ENCODE measurements around the gene GPR61.

Gene GPR61, protein sequence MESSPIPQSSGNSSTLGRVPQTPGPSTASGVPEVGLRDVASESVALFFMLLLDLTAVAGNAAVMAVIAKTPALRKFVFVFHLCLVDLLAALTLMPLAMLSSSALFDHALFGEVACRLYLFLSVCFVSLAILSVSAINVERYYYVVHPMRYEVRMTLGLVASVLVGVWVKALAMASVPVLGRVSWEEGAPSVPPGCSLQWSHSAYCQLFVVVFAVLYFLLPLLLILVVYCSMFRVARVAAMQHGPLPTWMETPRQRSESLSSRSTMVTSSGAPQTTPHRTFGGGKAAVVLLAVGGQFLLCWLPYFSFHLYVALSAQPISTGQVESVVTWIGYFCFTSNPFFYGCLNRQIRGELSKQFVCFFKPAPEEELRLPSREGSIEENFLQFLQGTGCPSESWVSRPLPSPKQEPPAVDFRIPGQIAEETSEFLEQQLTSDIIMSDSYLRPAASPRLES

DNA sequence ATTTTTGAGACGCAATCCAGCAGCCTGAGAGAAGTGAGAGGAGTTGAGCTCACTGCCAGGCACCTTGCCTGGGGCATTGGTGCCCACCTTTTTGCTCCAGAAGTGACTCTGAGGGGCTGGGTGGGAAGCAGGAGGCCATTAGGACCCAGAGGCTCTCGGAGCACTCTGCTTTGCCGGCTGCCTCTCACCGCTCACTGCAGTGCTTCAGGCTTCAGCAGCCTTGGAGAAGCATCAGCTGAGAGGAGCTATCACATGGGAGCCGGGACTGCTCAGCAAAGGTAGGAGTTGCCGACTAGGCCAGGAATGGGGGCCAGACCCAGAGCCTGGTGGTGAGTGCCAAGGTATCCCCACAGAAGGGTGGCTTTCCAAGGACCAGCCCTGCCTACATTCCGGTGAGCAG, at the start of gene GPR61:
Gene GPR61 (plus strand): TSS at position 197 of the 400 bp plus-strand sequence. CDS start 3,151 bp downstream, outside the sequence.
- Histone ChIP-seq H3K9ac (ENCODE audit: low read length) (no peak within 1 kb of the TSS), H3K9me3 (ENCODE audit: insufficient read depth, low read length) (no peaks in the 10 kb centered on the region), H4K20me1 (ENCODE audit: low read depth, low read length) (no peaks in the 10 kb centered on the region), H3K4me3 (ENCODE audit: insufficient read depth, low read length, poor library complexity, severe bottlenecking) (no peak within 1 kb of the TSS), H3K27me3 (ENCODE audit: low read length) (no peaks in the 10 kb centered on the region), H3K36me3 (ENCODE audit: low read length) (no peaks in the 10 kb centered on the region), H3K27ac (ENCODE audit: low read depth, low read length) (no peak within 1 kb of the TSS), H3K4me2 (ENCODE audit: low read depth, low read length, poor library complexity, severe bottlenecking) (no peak within 1 kb of the TSS), H3F3A (ENCODE audit: insufficient read depth) (no peaks in the 10 kb centered on the region), H2AFZ (ENCODE audit: low read depth, low read length, severe bottlenecking) (no peak within 1 kb of the TSS), H3K9me2 (replicated peaks; ENCODE audit: insufficient read depth, low read length) (no peaks in the 10 kb centered on the region), H3K79me2 (ENCODE audit: insufficient read depth, low read length) (no peaks in the 10 kb centered on the region)
- no peak for TF ChIP-seq EZH2phosphoT487 (conservative IDR thresholded peaks at IDR 0.05; ENCODE audit: low read length)
- TF ChIP-seq, protein P1, sequence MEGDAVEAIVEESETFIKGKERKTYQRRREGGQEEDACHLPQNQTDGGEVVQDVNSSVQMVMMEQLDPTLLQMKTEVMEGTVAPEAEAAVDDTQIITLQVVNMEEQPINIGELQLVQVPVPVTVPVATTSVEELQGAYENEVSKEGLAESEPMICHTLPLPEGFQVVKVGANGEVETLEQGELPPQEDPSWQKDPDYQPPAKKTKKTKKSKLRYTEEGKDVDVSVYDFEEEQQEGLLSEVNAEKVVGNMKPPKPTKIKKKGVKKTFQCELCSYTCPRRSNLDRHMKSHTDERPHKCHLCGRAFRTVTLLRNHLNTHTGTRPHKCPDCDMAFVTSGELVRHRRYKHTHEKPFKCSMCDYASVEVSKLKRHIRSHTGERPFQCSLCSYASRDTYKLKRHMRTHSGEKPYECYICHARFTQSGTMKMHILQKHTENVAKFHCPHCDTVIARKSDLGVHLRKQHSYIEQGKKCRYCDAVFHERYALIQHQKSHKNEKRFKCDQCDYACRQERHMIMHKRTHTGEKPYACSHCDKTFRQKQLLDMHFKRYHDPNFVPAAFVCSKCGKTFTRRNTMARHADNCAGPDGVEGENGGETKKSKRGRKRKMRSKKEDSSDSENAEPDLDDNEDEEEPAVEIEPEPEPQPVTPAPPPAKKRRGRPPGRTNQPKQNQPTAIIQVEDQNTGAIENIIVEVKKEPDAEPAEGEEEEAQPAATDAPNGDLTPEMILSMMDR (IDR thresholded peaks at IDR 0.05; ENCODE audit: insufficient read depth, low read length, poor library complexity, severe bottlenecking): no peak

DNA sequence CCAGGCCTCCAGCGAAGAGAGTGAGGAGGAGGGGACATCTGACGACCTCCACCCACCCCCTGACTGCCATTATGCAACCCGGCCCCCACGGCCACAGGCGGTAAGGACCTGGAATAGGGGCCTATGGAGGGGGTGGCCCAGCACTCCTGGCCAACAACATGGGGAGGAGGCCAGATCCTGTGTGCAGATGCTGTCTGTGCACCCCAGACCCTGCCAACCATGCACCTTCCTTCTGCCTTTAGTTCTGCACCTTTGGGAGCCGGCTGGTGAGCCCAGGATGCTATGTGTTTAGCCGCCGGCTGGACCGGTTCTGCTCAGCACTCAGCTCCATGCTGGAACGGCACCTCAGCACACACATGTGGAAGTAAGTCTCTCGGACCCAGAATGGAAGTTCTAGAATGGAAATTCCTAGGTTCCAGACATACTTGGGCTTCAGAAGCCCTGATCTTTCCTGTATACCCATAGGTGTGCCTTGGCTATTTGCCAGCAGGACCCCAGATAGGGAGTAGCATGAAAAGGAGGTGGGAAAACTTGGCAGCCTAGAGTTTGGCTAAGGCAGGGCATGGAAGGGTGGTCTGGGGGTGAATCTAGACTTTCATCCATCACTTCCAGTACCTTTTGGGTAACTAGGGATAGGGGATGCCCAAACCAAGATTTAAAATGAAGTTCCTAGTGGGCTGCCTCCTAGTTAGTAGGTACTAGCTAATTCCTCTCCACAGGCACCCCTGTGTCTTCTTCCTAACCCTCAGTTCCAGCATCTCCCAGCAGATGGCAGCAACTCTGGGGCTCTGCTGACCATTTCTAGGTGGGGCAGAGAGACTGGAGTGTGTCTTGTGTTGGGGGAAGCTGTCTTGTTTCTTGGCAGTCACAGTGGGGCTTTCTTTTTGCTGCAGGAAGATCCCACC, 49.4 kb upstream of the GPR61 start:
- H3K9ac ChIP-seq (ENCODE audit: low read length): no peak overlapping the region
- no peak overlapping the region for H2AFZ ChIP-seq (ENCODE audit: low read depth, low read length, severe bottlenecking)
- no peak for TF ChIP-seq EZH2phosphoT487 (conservative IDR thresholded peaks at IDR 0.05; ENCODE audit: low read length)
- TF ChIP-seq, protein P1 (IDR thresholded peaks at IDR 0.05; ENCODE audit: insufficient read depth, low read length, poor library complexity, severe bottlenecking): peak; percentile 43
- no peaks in the 10 kb centered on the region for H4K20me1 ChIP-seq (ENCODE audit: low read depth, low read length)
- no peak overlapping the region for H3K4me3 ChIP-seq (ENCODE audit: insufficient read depth, low read length, poor library complexity, severe bottlenecking)
- no peaks in the 10 kb centered on the region for H3K9me3 ChIP-seq (ENCODE audit: insufficient read depth, low read length)
- no peaks in the 10 kb centered on the region for H3F3A ChIP-seq (ENCODE audit: insufficient read depth)
- H3K27me3 ChIP-seq (ENCODE audit: low read length): no peaks in the 10 kb centered on the region
- no peak overlapping the region for H3K4me2 ChIP-seq (ENCODE audit: low read depth, low read length, poor library complexity, severe bottlenecking)
- no peaks in the 10 kb centered on the region for H3K9me2 ChIP-seq (replicated peaks; ENCODE audit: insufficient read depth, low read length)
- no peak overlapping the region for H3K27ac ChIP-seq (ENCODE audit: low read depth, low read length)
- no peaks in the 10 kb centered on the region for H3K36me3 ChIP-seq (ENCODE audit: low read length)
- H3K79me2 ChIP-seq (ENCODE audit: insufficient read depth, low read length): no peaks in the 10 kb centered on the region

DNA sequence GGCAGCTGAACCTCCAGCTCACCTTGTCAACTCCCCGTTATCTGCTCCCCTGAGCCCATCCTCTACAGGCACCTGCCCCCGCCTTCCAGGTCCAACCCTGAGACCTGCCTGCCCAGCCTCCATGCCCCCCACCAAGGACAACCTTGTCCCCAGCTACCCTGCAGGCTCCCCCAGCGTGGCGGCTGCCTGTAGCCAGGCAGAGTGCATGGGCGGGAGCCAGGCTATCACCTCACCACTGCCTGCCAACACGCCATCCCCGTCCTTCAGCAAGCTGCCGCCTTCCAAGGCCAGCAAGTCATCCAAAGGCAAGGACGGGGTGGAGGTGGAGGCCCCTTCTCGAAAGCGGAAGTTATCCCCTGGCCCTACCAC, 48.8 kb upstream of the GPR61 start:
- Histone ChIP-seq H2AFZ (ENCODE audit: low read depth, low read length, severe bottlenecking) (no peak overlapping the region), H3K36me3 (ENCODE audit: low read length) (no peaks in the 10 kb centered on the region), H3K4me2 (ENCODE audit: low read depth, low read length, poor library complexity, severe bottlenecking) (no peak overlapping the region), H3K9ac (ENCODE audit: low read length) (no peak overlapping the region), H3K9me3 (ENCODE audit: insufficient read depth, low read length) (no peaks in the 10 kb centered on the region), H4K20me1 (ENCODE audit: low read depth, low read length) (no peaks in the 10 kb centered on the region), H3K79me2 (ENCODE audit: insufficient read depth, low read length) (0 out of 2 replicates have a peak, but pooled peaks cover 3% of the 10 kb centered on the region), H3K4me3 (ENCODE audit: insufficient read depth, low read length, poor library complexity, severe bottlenecking) (no peak overlapping the region), H3F3A (ENCODE audit: insufficient read depth) (no peaks in the 10 kb centered on the region), H3K27me3 (ENCODE audit: low read length) (no peaks in the 10 kb centered on the region), H3K9me2 (replicated peaks; ENCODE audit: insufficient read depth, low read length) (no peaks in the 10 kb centered on the region), H3K27ac (ENCODE audit: low read depth, low read length) (no peak overlapping the region)
- no peak for TF ChIP-seq EZH2phosphoT487 (conservative IDR thresholded peaks at IDR 0.05; ENCODE audit: low read length)
- TF ChIP-seq, protein P1 (IDR thresholded peaks at IDR 0.05; ENCODE audit: insufficient read depth, low read length, poor library complexity, severe bottlenecking): no peak

Measured in SU-DHL-6 (cell line).